ENCODE data around the gene CTSC.
"Not testable (repeated sequence)": the region's sequence is repeated elsewhere in the genome, so short reads cannot be mapped to it uniquely, and the experiment has no call there.

CTSC gene

GRCh38 chr11:88348870-88349269 is 11.3 kb upstream of the CTSC start:
- DNase-seq: no peak

GRCh38 chr11:88345949-88346348 is 8.4 kb upstream of the CTSC start:
- no peak for DNase-seq

DNA sequence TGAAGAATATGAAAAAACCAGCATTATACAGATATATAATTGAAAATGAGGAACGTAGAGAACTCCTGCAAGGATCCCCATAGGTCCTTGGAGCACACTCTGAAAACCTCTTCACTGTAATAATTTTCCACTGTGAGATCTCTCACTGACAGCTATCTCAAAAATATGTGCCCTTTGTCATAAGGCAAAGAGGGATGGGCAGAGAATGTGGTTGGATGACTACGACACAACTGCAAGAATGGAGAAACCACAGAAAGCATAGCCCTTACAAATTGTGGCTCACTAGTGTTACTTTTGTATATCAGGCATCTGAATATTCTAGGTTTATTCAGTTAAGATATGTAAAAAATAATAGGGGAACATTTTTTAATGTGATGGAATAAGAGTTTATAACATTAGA is 7.9 kb upstream of the CTSC start:
- DNase-seq: no peak

DNA sequence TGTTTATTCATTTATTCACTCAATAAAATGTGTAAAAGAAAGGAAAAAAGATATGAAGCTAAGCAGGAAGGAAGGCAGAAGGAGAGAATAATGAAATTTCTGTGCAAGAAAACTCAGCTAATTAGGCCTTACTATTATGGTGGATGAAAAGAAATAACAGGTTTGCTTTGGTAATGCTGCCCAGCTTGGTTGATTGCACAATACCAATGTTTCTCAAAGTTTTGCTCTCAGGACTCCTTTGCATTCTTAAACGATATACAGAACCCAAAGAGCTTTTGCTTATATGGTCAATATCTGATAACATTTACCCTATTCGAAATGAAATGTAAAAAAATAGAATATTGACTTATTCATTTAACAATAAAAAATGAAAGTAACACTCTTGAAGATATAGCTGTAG is 7.3 kb upstream of the CTSC start:
- DNase-seq: no peak

GRCh38 chr11:88341522-88342251 is 4.2 kb upstream of the CTSC start:
- DNase-seq: no peak

GRCh38 chr11:88340366-88340935 is 2.9 kb upstream of the CTSC start:
- no peak for DNase-seq

- DNase-seq: peak; percentile 65
These were observed 592 bp upstream of the CTSC start for GRCh38 chr11:88337987-88338668.

GRCh38 chr11:88335284-88335683 is 2.3 kb downstream of the CTSC start:
- DNase-seq: no peak

GRCh38 chr11:88333862-88334261 is 3.7 kb downstream of the CTSC start:
- no peak for DNase-seq

- no peak for DNase-seq
These were observed 4.7 kb downstream of the CTSC start for GRCh38 chr11:88332851-88333250.

GRCh38 chr11:88330826-88331428 is 6.6 kb downstream of the CTSC start:
- DNase-seq: no peak

- no peak for DNase-seq
These were observed 7.8 kb downstream of the CTSC start for GRCh38 chr11:88329563-88330250.

- no peak for DNase-seq
These were observed 9.9 kb downstream of the CTSC start for GRCh38 chr11:88327462-88328143.

DNA sequence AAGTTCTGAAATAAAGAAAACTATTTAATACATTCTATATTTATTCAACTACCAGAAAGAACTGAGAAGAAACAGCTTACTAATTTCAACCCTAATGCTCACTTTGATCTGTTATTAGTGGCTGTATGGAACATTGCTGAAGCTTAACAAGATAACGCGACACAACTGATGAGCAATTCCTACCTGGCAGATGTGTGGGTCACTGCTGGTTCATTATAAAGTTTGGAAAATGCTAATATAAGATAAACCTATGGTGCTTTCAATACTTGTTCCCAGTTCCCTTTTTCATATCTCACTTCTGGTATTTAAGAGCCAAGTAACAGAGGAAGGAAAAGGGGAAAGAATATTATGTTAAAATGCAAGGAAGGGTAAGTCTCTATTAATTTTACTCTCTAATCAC is 10.5 kb downstream of the CTSC start:
- DNase-seq: no peak

DNA sequence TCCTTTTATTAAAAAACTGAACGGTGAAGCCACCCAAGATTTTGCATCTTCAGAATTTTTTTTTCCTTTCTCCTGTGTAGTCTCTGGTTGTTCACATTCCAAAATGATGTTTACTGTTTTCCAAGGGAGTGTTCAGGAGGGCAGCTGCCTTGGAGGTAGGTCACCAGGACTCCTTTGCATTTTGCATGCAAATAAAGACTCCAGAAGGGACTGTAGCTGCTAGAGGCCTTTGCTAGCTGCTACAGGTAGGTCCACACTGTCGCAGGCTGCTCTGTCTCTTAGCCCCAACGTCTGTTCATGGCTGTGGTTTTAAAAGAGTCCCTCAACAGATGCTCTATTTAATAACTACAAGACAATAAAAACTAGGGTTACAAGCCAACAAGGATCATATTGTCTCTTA is 11.4 kb downstream of the CTSC start:
- no peak for DNase-seq

GRCh38 chr11:88324562-88325345 is 12.8 kb downstream of the CTSC start:
- DNase-seq: no peak

DNA sequence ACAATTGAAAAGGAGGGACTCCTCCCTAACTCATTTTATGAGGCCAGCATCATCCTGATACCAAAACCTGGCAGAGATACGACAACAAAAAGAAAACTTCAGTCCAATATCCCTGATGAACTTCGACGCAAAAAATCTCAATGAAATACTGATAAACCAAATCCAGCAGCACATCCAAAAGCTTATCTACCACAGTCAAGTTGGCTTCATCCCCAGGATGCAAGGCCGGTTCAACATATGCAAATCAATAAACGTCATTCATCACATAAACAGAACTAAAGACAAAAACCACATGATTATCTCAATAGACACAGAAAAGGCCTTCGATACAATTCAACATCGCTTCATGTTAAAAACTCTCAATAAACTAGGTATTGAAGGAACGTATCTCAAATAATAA is 14.7 kb downstream of the CTSC start:
- not testable (repeated sequence) for DNase-seq

DNA sequence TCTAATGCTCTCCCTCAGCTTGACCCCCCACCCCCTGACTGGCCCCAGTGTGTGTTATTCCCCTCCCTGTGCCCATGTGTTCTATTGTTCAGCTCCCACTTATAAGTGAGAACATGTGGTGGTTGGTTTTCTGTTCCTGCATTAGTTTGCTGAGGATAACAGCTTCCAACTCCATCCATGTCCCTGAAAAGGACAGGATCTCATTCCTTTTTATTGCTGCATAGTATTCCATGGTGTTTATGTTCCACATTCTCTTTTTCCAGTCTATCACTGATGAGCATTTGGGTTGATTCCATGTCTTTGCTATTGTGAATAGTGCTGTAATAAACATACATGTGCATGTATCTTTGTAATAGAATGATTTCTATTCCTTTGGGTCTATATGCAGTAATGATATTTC is 16.1 kb downstream of the CTSC start:
- DNase-seq: not testable (repeated sequence)

- DNase-seq: no peak
These were observed 17.4 kb downstream of the CTSC start for GRCh38 chr11:88320149-88320559.

DNA sequence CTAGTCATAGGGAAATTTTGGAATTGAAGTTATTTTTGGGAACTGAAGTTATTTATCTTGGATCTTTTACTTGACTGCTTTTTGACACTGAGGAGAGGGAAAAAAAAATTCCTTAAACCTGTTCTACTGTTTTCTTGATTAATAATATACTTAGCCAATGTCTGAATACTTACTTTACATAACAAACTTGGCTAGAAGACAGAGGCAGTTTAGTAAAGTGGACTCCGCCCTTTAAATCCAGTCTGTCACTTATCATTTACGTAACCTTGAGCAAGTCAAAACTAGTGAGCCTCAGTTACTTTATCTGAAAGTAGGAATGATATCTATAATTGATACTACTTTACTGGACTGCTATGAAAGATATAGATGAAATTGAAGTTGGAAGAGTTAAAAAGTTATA is 19.5 kb downstream of the CTSC start:
- no peak for DNase-seq

- no peak for DNase-seq
These were observed 20.0 kb downstream of the CTSC start for GRCh38 chr11:88317536-88317935.

DNA sequence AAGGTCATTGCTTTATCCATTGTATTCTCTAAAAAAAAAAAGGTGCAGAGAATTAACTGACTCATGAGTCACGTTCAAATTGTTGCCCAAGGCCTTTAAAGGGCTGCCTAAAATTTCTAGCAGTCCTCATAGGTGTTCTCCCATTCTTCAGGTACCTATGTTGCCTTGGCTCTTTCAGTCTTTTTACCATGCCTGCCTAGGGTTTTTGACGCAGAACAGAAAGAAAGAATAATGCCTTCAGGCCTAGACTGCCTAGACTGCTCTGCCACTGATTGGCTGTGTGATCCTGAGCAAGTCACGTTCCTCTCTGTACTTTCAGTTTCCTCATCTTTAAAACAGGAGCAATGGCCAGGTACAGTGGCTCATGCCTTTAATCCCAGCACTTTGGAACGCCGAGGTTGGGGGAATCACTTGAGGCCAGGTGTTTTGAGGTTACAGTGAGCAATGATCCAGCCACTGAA is 21.5 kb downstream of the CTSC start:
- DNase-seq: no peak

Measured in stimulated activated CD8-positive, alpha-beta memory T cell treated with anti-CD3 and anti-CD28 coated beads, Interleukin-4, amount 100 ng/mL, for 48 hours (primary cell).